ENCODE measurements around the gene GFPT2.

GFPT2 gene

GRCh38 chr5:180376511-180376910 is 23.4 kb upstream of the GFPT2 start:
- Histone ChIP-seq H3K9ac (no peak overlapping the region), H3K4me1 (ENCODE audit: low read depth, poor library complexity, severe bottlenecking) (no peaks in the 10 kb centered on the region), H2AFZ (ENCODE audit: low read depth) (no peak overlapping the region), H3K27ac (no peak overlapping the region), H3K4me2 (no peak overlapping the region), H3K4me3 (IDR thresholded peaks at IDR 0.05; ENCODE audit: insufficient read depth, low read depth, low read length) (no peak overlapping the region), H3K36me3 (ENCODE audit: insufficient read depth) (no peaks in the 10 kb centered on the region), H3K27me3 (ENCODE audit: insufficient read depth, low read depth) (no peaks in the 10 kb centered on the region), H3K79me2 (ENCODE audit: insufficient read depth, low read depth) (no peaks in the 10 kb centered on the region), H4K20me1 (ENCODE audit: insufficient read depth) (no peaks in the 10 kb centered on the region)
- no peak for TF ChIP-seq CTCF (conservative IDR thresholded peaks at IDR 0.05; ENCODE audit: low read depth, low read length)

- Histone ChIP-seq H3K27me3 (ENCODE audit: insufficient read depth, low read depth) (no peaks in the 10 kb centered on the region), H3K9ac (no peak overlapping the region)
- no peak for TF ChIP-seq CTCF (conservative IDR thresholded peaks at IDR 0.05; ENCODE audit: low read depth, low read length)
These were observed 22.8 kb upstream of the GFPT2 start for GRCh38 chr5:180375955-180376354.

GRCh38 chr5:180375291-180375690 is 22.2 kb upstream of the GFPT2 start:
- TF ChIP-seq CTCF (conservative IDR thresholded peaks at IDR 0.05; ENCODE audit: low read depth, low read length), result no peak
- no peak overlapping the region for H3K4me3 ChIP-seq (IDR thresholded peaks at IDR 0.05; ENCODE audit: insufficient read depth, low read depth, low read length)
- H4K20me1 ChIP-seq (ENCODE audit: insufficient read depth), result no peaks in the 10 kb centered on the region
- H3K27ac ChIP-seq, result no peak overlapping the region
- no peak overlapping the region for H3K4me2 ChIP-seq
- H3K4me1 ChIP-seq (ENCODE audit: low read depth, poor library complexity, severe bottlenecking), result no peaks in the 10 kb centered on the region
- no peaks in the 10 kb centered on the region for H3K36me3 ChIP-seq (ENCODE audit: insufficient read depth)
- no peak overlapping the region for H3K9ac ChIP-seq
- H3K79me2 ChIP-seq (ENCODE audit: insufficient read depth, low read depth), result no peaks in the 10 kb centered on the region
- H3K27me3 ChIP-seq (ENCODE audit: insufficient read depth, low read depth), result no peaks in the 10 kb centered on the region
- H2AFZ ChIP-seq (ENCODE audit: low read depth), result no peak overlapping the region

More at GRCh38 chr5:180375955-180376354, 22.8 kb upstream of the GFPT2 start:
- Histone ChIP-seq H3K27ac (no peak overlapping the region), H3K79me2 (ENCODE audit: insufficient read depth, low read depth) (no peaks in the 10 kb centered on the region), H3K4me2 (no peak overlapping the region), H3K4me1 (ENCODE audit: low read depth, poor library complexity, severe bottlenecking) (no peaks in the 10 kb centered on the region), H3K36me3 (ENCODE audit: insufficient read depth) (no peaks in the 10 kb centered on the region), H2AFZ (ENCODE audit: low read depth) (no peak overlapping the region), H4K20me1 (ENCODE audit: insufficient read depth) (no peaks in the 10 kb centered on the region), H3K4me3 (IDR thresholded peaks at IDR 0.05; ENCODE audit: insufficient read depth, low read depth, low read length) (no peak overlapping the region)

- Histone ChIP-seq H3K4me3 (IDR thresholded peaks at IDR 0.05; ENCODE audit: insufficient read depth, low read depth, low read length) (no peak overlapping the region), H4K20me1 (ENCODE audit: insufficient read depth) (no peaks in the 10 kb centered on the region), H3K79me2 (ENCODE audit: insufficient read depth, low read depth) (no peaks in the 10 kb centered on the region), H3K36me3 (ENCODE audit: insufficient read depth) (no peaks in the 10 kb centered on the region), H3K27ac (no peak overlapping the region), H2AFZ (ENCODE audit: low read depth) (no peak overlapping the region), H3K9ac (no peak overlapping the region), H3K27me3 (ENCODE audit: insufficient read depth, low read depth) (no peaks in the 10 kb centered on the region), H3K4me2 (no peak overlapping the region), H3K4me1 (ENCODE audit: low read depth, poor library complexity, severe bottlenecking) (no peaks in the 10 kb centered on the region)
- TF ChIP-seq CTCF (conservative IDR thresholded peaks at IDR 0.05; ENCODE audit: low read depth, low read length), result no peak
These were observed 20.7 kb upstream of the GFPT2 start for GRCh38 chr5:180373870-180374269.

Measured in KMS-11 (cell line).